Measurements from ENCODE around the gene DGKI.

- TF ChIP-seq YY1 (IDR thresholded peaks at IDR 0.05; ENCODE audit: insufficient read depth, insufficient read length) (no peak), ZNF274 (IDR thresholded peaks at IDR 0.05; ENCODE audit: low read depth, low read length) (no peak)
Measured at GRCh38 chr7:137772748-137773147, 74.0 kb downstream of the DGKI start.

Measured in NT2/D1 (cell line).